SK-N-SH (cell line): ENCODE measurements around the gene BLID. TPM values are rescaled to one million over a fixed set of nuclear protein-coding genes. Genes with fewer than 3 reads are reported as not detected.

ENCODE experiments used
- CTCF ChIA-PET: fragments of 300-600, 350-600 bp; formaldehyde crosslinking; extraction: SDS; loops from one replicate; lab custom pipeline; 2021; lab: Yijun Ruan, JAX
- POLR2A ChIA-PET: fragments of 350-600 bp; sonication (Branson Sonifier 250); formaldehyde crosslinking; extraction: SDS; loops from one replicate; lab custom pipeline; 2020; ENCODE audit warnings: antibody characterized with exemption, inconsistent platforms; lab: Yijun Ruan, JAX
- DNase-seq: peaks from one replicate; pipeline ENCODE4 v3.0.0; 2012
- H2AFZ ChIP-seq: fragments of 200-600 bp; sonication (generic); 2 replicates; pipeline ENCODE4 v1.8.1; 2016; ENCODE audit warnings: antibody characterized with exemption, mild to moderate bottlenecking, low read depth
- H3F3A ChIP-seq: fragments of 200-600 bp; sonication (generic); replicated peaks from 2 replicates; pipeline ENCODE3; 2016; ENCODE audit warnings: antibody characterized with exemption, mild to moderate bottlenecking; ENCODE audit not compliant: insufficient read depth
- H3K27ac ChIP-seq, 2 experiments: fragments of 200-500 bp in 1 of 2; fragments of 200-600 bp in 1 of 2; sonication (Bioruptor generic) in 1 of 2; sonication (generic), shearing (Covaris generic) in 1 of 2; 2 replicates each; pipeline versions ENCODE4 v1.5.1 to v1.6.1; 2014 to 2016; ENCODE audit warnings: low read depth in 2 of 2, inconsistent platforms in 1 of 2, low read length in 1 of 2, mild to moderate bottlenecking in 1 of 2, mixed read lengths in 1 of 2
- H3K27me3 ChIP-seq: fragments of 200-600 bp; sonication (generic), shearing (Covaris generic); 2 replicates; pipeline ENCODE4 v1.6.1; 2016; ENCODE audit warnings: mixed run types; ENCODE audit not compliant: insufficient read depth
- H3K36me3 ChIP-seq, 2 experiments: fragments of 200-500 bp in 1 of 2; fragments of 200-600 bp in 1 of 2; sonication (Bioruptor generic) in 1 of 2; sonication (generic) in 1 of 2; replicated peaks in 1 of 2; 2 replicates each; pipeline versions ENCODE3 to v1.5.1; 2014 to 2016; ENCODE audit warnings: low read length in 1 of 2, mild to moderate bottlenecking in 1 of 2; ENCODE audit not compliant: insufficient read depth in 2 of 2, control insufficient read depth in 1 of 2
- H3K4me1 ChIP-seq, 2 experiments: fragments of 200-500 bp in 1 of 2; fragments of 200-600 bp in 1 of 2; sonication (Bioruptor generic) in 1 of 2; sonication (generic), shearing (Covaris generic) in 1 of 2; 2 replicates each; pipeline versions ENCODE4 v1.5.1 to v1.6.1; 2014 to 2016; ENCODE audit warnings: low read depth in 1 of 2, low read length in 1 of 2, mixed run types in 1 of 2; ENCODE audit not compliant: insufficient read depth in 2 of 2, control insufficient read depth in 1 of 2
- H3K4me2 ChIP-seq: fragments of 200-600 bp; sonication (generic), shearing (Covaris generic); 2 replicates; pipeline ENCODE4 v1.6.1; 2017; ENCODE audit warnings: mixed run types
- H3K4me3 ChIP-seq, 2 experiments: fragments of 200-500 bp in 1 of 2; fragments of 200-600 bp in 1 of 2; sonication (Bioruptor generic) in 1 of 2; sonication (generic), shearing (Covaris generic) in 1 of 2; 2 replicates each; pipeline versions ENCODE4 v1.5.1 to v1.8.1; 2014 to 2016; ENCODE audit warnings: low read depth in 2 of 2, inconsistent platforms in 1 of 2, low read length in 1 of 2, mild to moderate bottlenecking in 1 of 2, mixed read lengths in 1 of 2, moderate library complexity in 1 of 2
- H3K79me2 ChIP-seq: fragments of 200-600 bp; sonication (generic); 2 replicates; pipeline ENCODE4 v1.8.1; 2017; ENCODE audit warnings: mild to moderate bottlenecking; ENCODE audit not compliant: insufficient read depth
- H3K9ac ChIP-seq: fragments of 200-600 bp; sonication (generic); 2 replicates; pipeline ENCODE4 v1.6.1; 2017; ENCODE audit warnings: mixed run types
- H3K9me2 ChIP-seq: fragments of 200-600 bp; sonication (generic); 2 replicates; pipeline ENCODE4 v1.6.1; 2017; ENCODE audit warnings: mixed run types
- H3K9me3 ChIP-seq: fragments of 200-600 bp; sonication (generic); 2 replicates; pipeline ENCODE4 v1.6.1; 2017; ENCODE audit warnings: mixed run types, mild to moderate bottlenecking, moderate library complexity
- H4K20me1 ChIP-seq: fragments of 200-600 bp; sonication (generic); 2 replicates; pipeline ENCODE4 v1.6.1; 2017; ENCODE audit warnings: mild to moderate bottlenecking, mixed run types; ENCODE audit not compliant: insufficient read depth
- CTCF ChIP-seq: fragments of 200-600 bp; sonication (generic); IDR thresholded peaks from 2 replicates; pipeline ENCODE4 v1.6.1; 2017; ENCODE audit warnings: antibody characterized with exemption, mild to moderate bottlenecking, moderate library complexity
- FOSL2 ChIP-seq: IDR thresholded peaks from 2 replicates; pipeline ENCODE4 v1.4.0; 2012; ENCODE audit warnings: low read depth, mild to moderate bottlenecking, moderate library complexity, borderline replicate concordance
- FOXJ3 ChIP-seq: sonication (generic); formaldehyde crosslinking; IDR thresholded peaks from 2 replicates; pipeline ENCODE4 v1.5.1; 2020; ENCODE audit warnings: mild to moderate bottlenecking, missing genetic modification reagents
- GABPA ChIP-seq: IDR thresholded peaks from 2 replicates; pipeline ENCODE4 v1.4.0; 2012; ENCODE audit warnings: low read depth, mild to moderate bottlenecking
- JUND ChIP-seq: IDR thresholded peaks from 2 replicates; pipeline ENCODE4 v1.4.0; 2012
- NFIC ChIP-seq: IDR thresholded peaks from 2 replicates; pipeline ENCODE4 v1.4.0; 2012; ENCODE audit warnings: borderline replicate concordance
- NRF1 ChIP-seq: IDR thresholded peaks from 2 replicates; pipeline ENCODE4 v1.6.1; 2012; ENCODE audit warnings: low read depth, mild to moderate bottlenecking, low read length
- PBX3 ChIP-seq: IDR thresholded peaks from 2 replicates; pipeline ENCODE4; 2012
- POLR2AphosphoS5 ChIP-seq: IDR thresholded peaks from 2 replicates; pipeline ENCODE4 v1.6.1; 2012; ENCODE audit warnings: low read depth, low read length
- SMC3 ChIP-seq: IDR thresholded peaks from 2 replicates; pipeline ENCODE4 v1.6.1; 2012; ENCODE audit warnings: low read depth, low read length, improper control_type of control experiment
- TCF12 ChIP-seq: IDR thresholded peaks from 2 replicates; pipeline ENCODE4 v1.4.0; 2012
- YY1 ChIP-seq: IDR thresholded peaks from 2 replicates; pipeline ENCODE4 v1.4.0; 2012; ENCODE audit warnings: low read depth, mild to moderate bottlenecking
- WGBS: methylation state at CpG from one replicate; pipeline ENCODE4 v1.1.6; 2017; ENCODE audit warnings: low lambda C conversion rate; 5-methylcytosine and 5-hydroxymethylcytosine counted together
- polyA plus RNA-seq, 3 experiments: library from polyadenylated mRNA; depleted of rRNA; stranded (reverse); fragments of >200 nt; gene quantifications; 2 replicates each; pipeline ENCODE4 v1.2.3, GENCODE V29; 2012

Gene BLID
- polyA plus RNA-seq, 1 of the 3 experiments (the other 2 are of a cell fraction), result not detected

DNA sequence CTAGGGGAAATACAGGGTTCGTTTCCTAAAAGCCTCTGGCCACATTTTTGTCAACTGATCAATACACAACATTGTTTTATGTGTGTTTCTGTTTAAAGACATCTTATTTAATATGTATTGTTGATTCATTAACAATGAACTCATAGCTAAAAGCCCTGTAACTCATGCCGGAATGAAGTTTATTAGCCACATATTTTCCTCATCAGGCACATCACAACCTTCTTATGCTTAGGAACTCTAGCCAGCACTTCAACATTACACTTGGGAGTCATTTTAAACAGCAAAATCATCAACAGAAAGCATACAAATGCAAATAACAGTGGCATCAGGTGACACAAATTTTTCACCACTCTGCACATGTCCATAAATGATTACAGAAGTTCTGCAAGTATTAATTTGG, 15.1 kb upstream of the BLID start:
- 53% methylated on average over 2 of the region's 2 CpGs for WGBS
- no peak overlapping the region for H3K27ac ChIP-seq
- ChIA-PET CTCF (no interaction called here), POLR2A (no interaction called here)
- peaks cover 8 to 31% of the 10 kb centered on the region in 2 experiments; a peak in 3 of 4 replicates for H3K4me1 ChIP-seq
- H3K79me2 ChIP-seq, result peaks cover 100% of the 10 kb centered on the region
- TF ChIP-seq JUND (no peak), NRF1 (no peak), GABPA (no peak), POLR2AphosphoS5 (peak; percentile 0; the same call in 1 of the 2 replicates), FOSL2 (no peak), CTCF (no peak), PBX3 (no peak), SMC3 (no peak)
- H3K36me3 ChIP-seq, result peaks cover 0 to 86% of the 10 kb centered on the region in 2 experiments
- no peak overlapping the region for H3K4me2 ChIP-seq
- no peak overlapping the region for H2AFZ ChIP-seq
- no peak overlapping the region for H3K4me3 ChIP-seq
- no peak for DNase-seq
- H3K9ac ChIP-seq, result no peak overlapping the region
- H4K20me1 ChIP-seq, result peaks cover 99% of the 10 kb centered on the region
- peaks cover 38% of the 10 kb centered on the region for H3F3A ChIP-seq
- no peaks in the 10 kb centered on the region for H3K9me3 ChIP-seq
- no peaks in the 10 kb centered on the region for H3K9me2 ChIP-seq
- H3K27me3 ChIP-seq, result no peaks in the 10 kb centered on the region

DNA sequence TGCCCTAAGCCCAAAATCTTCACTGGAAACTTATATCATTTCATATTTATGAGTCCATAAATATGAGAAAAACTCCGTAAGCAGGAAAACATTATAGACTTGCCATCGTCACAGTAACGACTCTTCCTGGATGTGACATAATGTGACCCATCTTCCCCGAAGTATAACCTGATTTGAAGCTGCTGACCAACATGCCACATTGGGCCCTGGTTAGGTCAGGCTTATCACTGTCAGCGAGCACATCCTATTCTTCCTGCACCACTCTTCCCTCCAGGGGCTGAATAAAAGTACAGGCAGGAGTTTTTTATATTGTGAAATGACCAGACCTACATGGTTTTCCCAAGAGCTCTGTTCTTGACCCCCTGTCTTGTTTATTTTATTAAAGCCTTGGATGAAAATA, 12.1 kb upstream of the BLID start:
- Histone ChIP-seq H3K36me3 (peaks cover 0 to 83% of the 10 kb centered on the region in 2 experiments), H3K27ac (peak overlapping the region; percentile 45 to 50), H3K4me2 (0 out of 2 replicates have a peak overlapping the region, but pooled peaks have one; percentile 6), H3K27me3 (no peaks in the 10 kb centered on the region), H3K9me3 (no peaks in the 10 kb centered on the region), H3K4me1 (peaks cover 8 to 20% of the 10 kb centered on the region in 2 experiments; a peak in 3 of 4 replicates), H2AFZ (no peak overlapping the region), H3K9me2 (no peaks in the 10 kb centered on the region), H3K79me2 (peaks cover 100% of the 10 kb centered on the region), H3F3A (peaks cover 44% of the 10 kb centered on the region), H4K20me1 (peaks cover 99% of the 10 kb centered on the region), H3K4me3 (no peak overlapping the region), H3K9ac (no peak overlapping the region)
- 54% methylated on average over 5 of the region's 5 CpGs for WGBS
- CTCF ChIA-PET, result interaction anchor here (0.9 to 2.1 kb wide), 4 partner anchors 13 to 475 kb away, joined by 3 to 4 read pairs (median 4); partner anchors contain the start of gene BLID
- POLR2A ChIA-PET, result no interaction called here
- DNase-seq, result peak; percentile 39
- no peak for TF ChIP-seq FOXJ3 (CRISPR knock-in tag)

GRCh38 chr11:122127020-122127419, 11.0 kb upstream of the BLID start:
- Histone ChIP-seq H3K9me2 (no peaks in the 10 kb centered on the region), H3K27me3 (no peaks in the 10 kb centered on the region), H4K20me1 (peaks cover 99% of the 10 kb centered on the region), H3K9me3 (no peaks in the 10 kb centered on the region), H2AFZ (no peak overlapping the region), H3K4me1 (peaks cover 8 to 11% of the 10 kb centered on the region in 2 experiments; a peak in 3 of 4 replicates), H3K9ac (no peak overlapping the region), H3K4me3 (no peak overlapping the region), H3K4me2 (no peak overlapping the region), H3K79me2 (peaks cover 100% of the 10 kb centered on the region), H3K36me3 (peaks cover 0 to 83% of the 10 kb centered on the region in 2 experiments), H3F3A (peaks cover 48% of the 10 kb centered on the region), H3K27ac (no peak overlapping the region)
- ChIA-PET CTCF (interaction anchor here (1.2 to 2.1 kb wide), 4 partner anchors 26 to 474 kb away, joined by 3 to 5 read pairs (median 4); no protein-coding TSS in a partner anchor), POLR2A (no interaction called here)
- WGBS, result 95% methylated on average over 1 of the region's 1 CpG
- TF ChIP-seq GABPA, result no peak
- no peak for TF ChIP-seq NFIC
- no peak for TF ChIP-seq YY1
- no peak for TF ChIP-seq TCF12
- DNase-seq, result no peak
